Type B pancreatic cell (in vitro differentiated cells): ENCODE data around the gene SMARCB1. TPM values are rescaled to one million over a fixed set of nuclear protein-coding genes. Genes with fewer than 3 reads are reported as not detected.

ENCODE experiments used
- DNase-seq: peaks from one replicate; pipeline ENCODE4 v3.0.0; 2021; ENCODE audit warnings: mixed read lengths; ENCODE audit not compliant: unreplicated experiment; ENCODE audit errors: extremely low spot score
- H3K27ac Mint-ChIP-seq: 2 replicates; pipeline ENCODE4 v1.8.0; 2021; ENCODE audit warnings: mild to moderate bottlenecking, mixed read lengths
- H3K27me3 Mint-ChIP-seq: 2 replicates; pipeline ENCODE4 v1.8.0; 2021; ENCODE audit warnings: mixed read lengths
- H3K36me3 Mint-ChIP-seq: 2 replicates; pipeline ENCODE4 v1.8.0; 2021; ENCODE audit warnings: mixed read lengths
- H3K4me1 Mint-ChIP-seq: one replicate; pipeline ENCODE4 v1.8.0; 2021; ENCODE audit warnings: mixed read lengths; ENCODE audit not compliant: unreplicated experiment
- H3K4me3 Mint-ChIP-seq: 2 replicates; pipeline ENCODE4 v1.8.0; 2021; ENCODE audit warnings: mild to moderate bottlenecking, mixed read lengths
- H3K9me3 Mint-ChIP-seq: 2 replicates; pipeline ENCODE4 v1.8.0; 2021; ENCODE audit warnings: mixed read lengths
- total RNA-seq: library from RNA; stranded (reverse); gene quantifications from 2 replicates; pipeline ENCODE4 v1.2.1, GENCODE V29; 2021; ENCODE audit warnings: low replicate concordance
- TF ChIP-seq, protein P1 (sequence below): fragments of 200-600 bp; sonication (generic); conservative IDR thresholded peaks from 2 replicates; pipeline ENCODE4 v1.5.0; 2021; ENCODE audit warnings: antibody characterized with exemption, mild to moderate bottlenecking

Gene SMARCB1
- total RNA-seq, 1 donor from 2014 or later: 159 TPM

- Mint-ChIP-seq H3K27ac (peak overlapping the region; percentile 31), H3K36me3 (peaks cover 20% of the 10 kb centered on the region), H3K4me3 (peak overlapping the region; percentile 70), H3K9me3 (no peaks in the 10 kb centered on the region), H3K27me3 (no peaks in the 10 kb centered on the region), H3K4me1 (peaks cover 49% of the 10 kb centered on the region)
- TF ChIP-seq, protein P1, sequence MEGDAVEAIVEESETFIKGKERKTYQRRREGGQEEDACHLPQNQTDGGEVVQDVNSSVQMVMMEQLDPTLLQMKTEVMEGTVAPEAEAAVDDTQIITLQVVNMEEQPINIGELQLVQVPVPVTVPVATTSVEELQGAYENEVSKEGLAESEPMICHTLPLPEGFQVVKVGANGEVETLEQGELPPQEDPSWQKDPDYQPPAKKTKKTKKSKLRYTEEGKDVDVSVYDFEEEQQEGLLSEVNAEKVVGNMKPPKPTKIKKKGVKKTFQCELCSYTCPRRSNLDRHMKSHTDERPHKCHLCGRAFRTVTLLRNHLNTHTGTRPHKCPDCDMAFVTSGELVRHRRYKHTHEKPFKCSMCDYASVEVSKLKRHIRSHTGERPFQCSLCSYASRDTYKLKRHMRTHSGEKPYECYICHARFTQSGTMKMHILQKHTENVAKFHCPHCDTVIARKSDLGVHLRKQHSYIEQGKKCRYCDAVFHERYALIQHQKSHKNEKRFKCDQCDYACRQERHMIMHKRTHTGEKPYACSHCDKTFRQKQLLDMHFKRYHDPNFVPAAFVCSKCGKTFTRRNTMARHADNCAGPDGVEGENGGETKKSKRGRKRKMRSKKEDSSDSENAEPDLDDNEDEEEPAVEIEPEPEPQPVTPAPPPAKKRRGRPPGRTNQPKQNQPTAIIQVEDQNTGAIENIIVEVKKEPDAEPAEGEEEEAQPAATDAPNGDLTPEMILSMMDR: no peak
- DNase-seq: no peak
Measured at GRCh38 chr22:23790819-23791737, 4.3 kb downstream of the SMARCB1 start.

DNA sequence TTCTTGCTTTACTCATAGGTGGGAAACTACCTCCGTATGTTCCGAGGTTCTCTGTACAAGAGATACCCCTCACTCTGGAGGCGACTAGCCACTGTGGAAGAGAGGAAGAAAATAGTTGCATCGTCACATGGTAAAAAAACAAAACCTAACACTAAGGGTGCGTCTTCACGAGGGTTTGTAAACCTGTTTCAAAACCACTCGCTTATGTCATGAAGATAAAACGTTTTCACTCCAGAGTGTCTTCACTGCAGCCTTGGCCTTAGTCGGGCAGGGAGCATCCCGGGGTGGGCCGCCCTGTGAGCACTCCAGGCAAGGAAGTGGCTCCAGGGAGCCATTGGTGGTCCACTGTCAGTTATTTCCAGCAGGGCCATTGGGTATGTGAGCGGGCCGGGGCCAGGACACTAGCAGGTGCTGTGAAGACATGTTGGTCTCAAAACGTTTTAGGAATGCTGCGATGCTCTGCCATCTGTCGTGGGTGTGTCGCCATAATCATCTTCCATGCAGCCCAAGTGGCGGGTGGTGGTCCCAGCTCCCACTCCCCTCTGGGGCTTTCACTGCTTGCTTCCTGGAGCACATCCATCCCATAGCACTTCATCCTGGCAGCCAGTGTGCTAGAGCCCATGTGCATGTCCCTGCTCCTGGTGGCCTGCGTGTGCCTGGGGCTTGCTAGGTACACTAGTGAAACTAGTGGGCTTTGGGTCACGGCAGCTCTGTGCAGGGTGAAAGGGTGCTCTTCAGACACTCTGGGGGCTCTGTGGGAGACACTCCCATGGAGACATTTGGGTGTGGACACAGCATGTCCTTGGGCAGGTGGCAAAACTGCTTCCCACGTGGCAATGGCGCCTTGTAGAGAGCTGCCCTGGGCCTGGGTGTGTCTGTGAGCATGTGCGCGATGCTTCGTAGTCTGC, 5.2 kb downstream of the SMARCB1 start:
- peak overlapping the region; percentile 31 for H3K27ac Mint-ChIP-seq
- peaks cover 42% of the 10 kb centered on the region for H3K4me1 Mint-ChIP-seq

DNA sequence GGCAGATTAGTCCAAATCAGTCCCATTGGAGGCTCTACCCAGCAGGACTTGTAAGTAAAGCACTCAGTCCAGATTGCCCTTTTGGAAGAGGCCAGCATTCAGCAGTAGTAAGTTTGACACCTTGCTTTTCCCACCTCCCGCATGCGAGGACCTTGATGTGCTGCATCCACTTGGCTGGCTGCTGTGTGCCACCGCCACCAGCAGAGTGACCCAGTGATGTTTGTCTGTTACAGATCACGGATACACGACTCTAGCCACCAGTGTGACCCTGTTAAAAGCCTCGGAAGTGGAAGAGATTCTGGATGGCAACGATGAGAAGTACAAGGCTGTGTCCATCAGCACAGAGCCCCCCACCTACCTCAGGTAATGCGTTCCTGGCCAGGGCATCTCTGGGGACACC, 6.6 kb downstream of the SMARCB1 start:
- TF ChIP-seq, protein P1: no peak
- Mint-ChIP-seq H3K4me1 (peaks cover 33% of the 10 kb centered on the region), H3K9me3 (no peaks in the 10 kb centered on the region), H3K27me3 (no peaks in the 10 kb centered on the region), H3K36me3 (peaks cover 31% of the 10 kb centered on the region), H3K27ac (peak overlapping the region; percentile 33), H3K4me3 (no peak overlapping the region)
- no peak for DNase-seq

More for the DNA sequence above, 5.2 kb downstream of the SMARCB1 start:
- peak overlapping the region; percentile 70 for H3K4me3 Mint-ChIP-seq
- no peaks in the 10 kb centered on the region for H3K27me3 Mint-ChIP-seq
- peaks cover 27% of the 10 kb centered on the region for H3K36me3 Mint-ChIP-seq
- no peaks in the 10 kb centered on the region for H3K9me3 Mint-ChIP-seq
- TF ChIP-seq, protein P1: no peak
- no peak for DNase-seq

DNA sequence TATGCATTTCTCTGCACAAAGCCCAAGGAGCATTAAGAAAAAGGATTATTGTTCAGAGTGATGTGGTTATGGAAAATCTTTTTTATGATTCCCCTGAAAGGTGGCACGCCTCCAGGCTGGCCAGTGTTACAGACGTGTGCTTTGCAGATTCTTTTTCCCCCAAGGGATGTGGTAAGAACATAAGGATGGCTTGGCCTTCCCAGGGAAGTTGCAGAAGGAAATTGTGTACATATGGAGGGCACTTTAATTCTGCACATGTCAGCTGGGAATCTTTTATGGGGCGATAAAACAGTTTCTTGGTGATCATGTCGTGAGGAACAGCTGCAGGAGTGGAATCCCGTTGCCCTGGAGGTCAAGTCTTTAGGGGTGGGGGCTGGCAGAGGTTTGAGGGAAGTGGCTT, 9.7 kb downstream of the SMARCB1 start:
- Mint-ChIP-seq H3K27me3 (no peaks in the 10 kb centered on the region), H3K9me3 (no peaks in the 10 kb centered on the region), H3K4me1 (peaks cover 19% of the 10 kb centered on the region), H3K27ac (no peak overlapping the region), H3K4me3 (no peak overlapping the region), H3K36me3 (peaks cover 37% of the 10 kb centered on the region)
- TF ChIP-seq, protein P1: no peak
- DNase-seq: no peak

DNA sequence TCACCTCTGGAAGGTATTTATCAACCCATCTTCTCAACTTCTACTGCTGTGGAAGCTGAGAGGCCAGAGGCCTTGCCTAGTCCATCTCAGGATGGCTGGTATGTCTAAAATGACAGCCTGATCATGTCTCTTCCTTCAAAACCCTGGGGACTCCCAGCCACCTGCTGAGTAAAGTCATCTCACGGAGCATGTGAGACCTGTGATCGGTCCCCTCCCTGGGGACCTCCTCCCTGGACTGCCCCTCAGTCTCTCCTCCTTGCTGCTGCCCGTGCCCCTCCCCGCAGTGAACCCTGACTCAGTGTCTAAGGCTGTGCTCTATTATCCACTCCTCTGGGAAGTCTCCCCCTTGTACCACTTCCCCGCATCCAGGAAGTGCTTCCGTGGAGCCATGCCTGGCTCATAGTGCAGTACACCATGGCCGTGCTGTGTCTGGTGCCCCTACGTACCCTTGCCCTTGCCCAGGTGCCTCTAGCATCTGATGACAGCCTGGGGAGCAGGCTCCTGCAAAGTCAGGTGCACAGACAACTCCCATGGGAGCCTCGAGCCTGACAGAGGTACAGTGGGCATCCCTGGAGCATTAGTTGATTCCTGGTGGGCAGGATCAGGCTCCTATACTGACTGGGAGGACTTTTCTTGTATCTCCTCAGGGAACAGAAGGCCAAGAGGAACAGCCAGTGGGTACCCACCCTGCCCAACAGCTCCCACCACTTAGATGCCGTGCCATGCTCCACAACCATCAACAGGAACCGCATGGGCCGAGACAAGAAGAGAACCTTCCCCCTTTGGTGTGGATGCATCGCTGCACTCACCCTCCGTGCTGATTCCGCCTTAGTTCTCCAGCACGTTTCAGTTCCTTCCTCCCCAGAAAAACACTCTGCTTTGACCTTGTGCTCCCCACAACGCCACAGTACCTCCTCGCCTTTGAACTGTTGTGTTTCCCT, 13.8 kb downstream of the SMARCB1 start:
- Mint-ChIP-seq H3K27me3 (no peaks in the 10 kb centered on the region), H3K9me3 (no peaks in the 10 kb centered on the region), H3K4me3 (no peak overlapping the region), H3K4me1 (no peaks in the 10 kb centered on the region), H3K36me3 (peaks cover 40% of the 10 kb centered on the region), H3K27ac (no peak overlapping the region)
- TF ChIP-seq, protein P1: no peak
- DNase-seq: no peak
